ENCODE results near the gene USP17L17.
A peak's percentile ranks its signal among the peaks of the same experiment; 100 is the strongest.
"Not testable (repeated sequence)": the region's sequence is repeated elsewhere in the genome, so short reads cannot be mapped to it uniquely, and the experiment has no call there.

Gene USP17L17

GRCh38 chr4:9243579-9243978 lies at the start of gene USP17L17:
Gene USP17L17 (plus strand): TSS chr4:9243879. CDS start chr4:9243879, 0 bp downstream.
- DNase-seq = not testable (repeated sequence)

- DNase-seq = not testable (repeated sequence)
These were observed 33.3 kb upstream of the USP17L17 start, which contains the start of gene USP17L10 for GRCh38 chr4:9210357-9210756. Gene USP17L10 (plus strand): TSS chr4:9210657. CDS start chr4:9210657, 0 bp downstream.

- DNase-seq = not testable (repeated sequence)
These were observed 29.0 kb upstream of the USP17L17 start for GRCh38 chr4:9214701-9215100.

- DNase-seq = not testable (repeated sequence)
These were observed 28.6 kb upstream of the USP17L17 start, which contains the start of gene USP17L11 for GRCh38 chr4:9215105-9215504. Gene USP17L11 (plus strand): TSS chr4:9215405. CDS start chr4:9215405, 0 bp downstream.

- not testable (repeated sequence) for DNase-seq
These were observed 23.8 kb upstream of the USP17L17 start, which contains the start of gene USP17L12 for GRCh38 chr4:9219852-9220251. Gene USP17L12 (plus strand): TSS chr4:9220152. CDS start chr4:9220152, 0 bp downstream.

- not testable (repeated sequence) for DNase-seq
These were observed 19.1 kb upstream of the USP17L17 start, which contains the start of gene USP17L13 for GRCh38 chr4:9224596-9224995. Gene USP17L13 (plus strand): TSS chr4:9224896. CDS start chr4:9224896, 0 bp downstream.

GRCh38 chr4:9230249-9230648 lies 13.4 kb upstream of the USP17L17 start:
- DNase-seq = not testable (repeated sequence)

GRCh38 chr4:9234085-9234484 lies 9.6 kb upstream of the USP17L17 start, which contains the start of gene USP17L15:
Gene USP17L15 (plus strand): TSS chr4:9234385. CDS start chr4:9234385, 0 bp downstream.
- DNase-seq = not testable (repeated sequence)

- DNase-seq = not testable (repeated sequence)
These were observed 5.2 kb upstream of the USP17L17 start for GRCh38 chr4:9238461-9238860.

- DNase-seq = peak; percentile 0
These were observed 4.4 kb downstream of the USP17L17 start, which contains the start of gene USP17L18 for GRCh38 chr4:9247953-9248680. Gene USP17L18 (plus strand): TSS chr4:9248630. CDS start chr4:9248630, 0 bp downstream.

GRCh38 chr4:9253078-9253477 lies 9.4 kb downstream of the USP17L17 start, which contains the start of gene USP17L19:
Gene USP17L19 (plus strand): TSS chr4:9253378. CDS start chr4:9253378, 0 bp downstream.
- not testable (repeated sequence) for DNase-seq

GRCh38 chr4:9257824-9258223 lies 14.1 kb downstream of the USP17L17 start, which contains the start of gene USP17L20:
Gene USP17L20 (plus strand): TSS chr4:9258124. CDS start chr4:9258124, 0 bp downstream.
- not testable (repeated sequence) for DNase-seq

- not testable (repeated sequence) for DNase-seq
These were observed 18.9 kb downstream of the USP17L17 start, which contains the start of gene USP17L21 for GRCh38 chr4:9262572-9262971. Gene USP17L21 (plus strand): TSS chr4:9262872. CDS start chr4:9262872, 0 bp downstream.

GRCh38 chr4:9267319-9267718 lies 23.6 kb downstream of the USP17L17 start, which contains the start of gene USP17L22:
Gene USP17L22 (plus strand): TSS chr4:9267619. CDS start chr4:9267619, 0 bp downstream.
- DNase-seq = not testable (repeated sequence)

- DNase-seq = not testable (repeated sequence)
These were observed 28.0 kb downstream of the USP17L17 start for GRCh38 chr4:9271719-9272118.

Data from retina (tissue), 1 donor.